ENCODE results near the gene RAB10.

DNA sequence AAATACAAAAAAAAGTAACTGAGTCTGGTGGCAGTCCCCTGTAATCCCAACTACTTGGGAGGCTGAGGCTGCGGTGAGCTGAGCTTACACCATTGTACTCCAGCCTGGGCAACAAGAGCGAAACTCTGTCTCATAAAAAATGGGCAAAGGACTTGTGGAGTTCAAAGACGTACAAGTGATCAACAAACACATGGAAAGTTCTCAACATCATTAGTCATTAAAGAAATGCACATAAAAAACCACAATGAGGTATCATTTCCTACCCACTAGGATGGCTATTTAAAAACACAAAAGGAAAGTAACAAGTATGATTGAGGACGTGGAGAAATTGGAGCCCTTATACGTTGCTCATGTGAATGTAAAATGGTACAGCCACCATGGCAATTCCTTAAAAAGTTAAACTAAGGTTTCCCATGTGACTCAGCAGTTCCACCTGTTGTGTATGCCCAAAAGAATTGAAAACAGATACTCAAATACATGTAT lies 52.3 kb downstream of the RAB10 start:
- TF ChIP-seq YY1 (IDR thresholded peaks at IDR 0.05; ENCODE audit: extremely low read depth, insufficient replicate concordance, low read depth, low read length) (no peak), JUND (IDR thresholded peaks at IDR 0.05) (peak; percentile 35), POLR2A (IDR thresholded peaks at IDR 0.05; ENCODE audit: borderline replicate concordance, extremely low read depth, insufficient read depth, insufficient read length) (no peak), SIN3A (IDR thresholded peaks at IDR 0.05; ENCODE audit: low read depth) (no peak), EZH2 (IDR thresholded peaks at IDR 0.05) (no peak), SP1 (IDR thresholded peaks at IDR 0.05; ENCODE audit: low read depth) (no peak; the same call in 1 of the 2 replicates), CBX3 (IDR thresholded peaks at IDR 0.05; ENCODE audit: low read depth) (no peak), TCF7L2 (IDR thresholded peaks at IDR 0.05; ENCODE audit: borderline replicate concordance, extremely low read depth, insufficient read depth, insufficient read length) (no peak), POLR2AphosphoS5 (IDR thresholded peaks at IDR 0.05; ENCODE audit: low read depth, low read length) (no peak), ZNF274 (IDR thresholded peaks at IDR 0.05; ENCODE audit: low read depth, low read length) (no peak), EZH2phosphoT487 (IDR thresholded peaks at IDR 0.05; ENCODE audit: borderline replicate concordance) (no peak)
- TF ChIP-seq, protein P1, sequence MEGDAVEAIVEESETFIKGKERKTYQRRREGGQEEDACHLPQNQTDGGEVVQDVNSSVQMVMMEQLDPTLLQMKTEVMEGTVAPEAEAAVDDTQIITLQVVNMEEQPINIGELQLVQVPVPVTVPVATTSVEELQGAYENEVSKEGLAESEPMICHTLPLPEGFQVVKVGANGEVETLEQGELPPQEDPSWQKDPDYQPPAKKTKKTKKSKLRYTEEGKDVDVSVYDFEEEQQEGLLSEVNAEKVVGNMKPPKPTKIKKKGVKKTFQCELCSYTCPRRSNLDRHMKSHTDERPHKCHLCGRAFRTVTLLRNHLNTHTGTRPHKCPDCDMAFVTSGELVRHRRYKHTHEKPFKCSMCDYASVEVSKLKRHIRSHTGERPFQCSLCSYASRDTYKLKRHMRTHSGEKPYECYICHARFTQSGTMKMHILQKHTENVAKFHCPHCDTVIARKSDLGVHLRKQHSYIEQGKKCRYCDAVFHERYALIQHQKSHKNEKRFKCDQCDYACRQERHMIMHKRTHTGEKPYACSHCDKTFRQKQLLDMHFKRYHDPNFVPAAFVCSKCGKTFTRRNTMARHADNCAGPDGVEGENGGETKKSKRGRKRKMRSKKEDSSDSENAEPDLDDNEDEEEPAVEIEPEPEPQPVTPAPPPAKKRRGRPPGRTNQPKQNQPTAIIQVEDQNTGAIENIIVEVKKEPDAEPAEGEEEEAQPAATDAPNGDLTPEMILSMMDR (IDR thresholded peaks at IDR 0.05 in 2 of 3, conservative IDR thresholded peaks at IDR 0.05 in 1 of 3; ENCODE audit: borderline replicate concordance in 1 of 3, insufficient read depth in 1 of 3, low read depth in 2 of 3, low read length in 2 of 3) = no peak
- TF ChIP-seq, protein P2, sequence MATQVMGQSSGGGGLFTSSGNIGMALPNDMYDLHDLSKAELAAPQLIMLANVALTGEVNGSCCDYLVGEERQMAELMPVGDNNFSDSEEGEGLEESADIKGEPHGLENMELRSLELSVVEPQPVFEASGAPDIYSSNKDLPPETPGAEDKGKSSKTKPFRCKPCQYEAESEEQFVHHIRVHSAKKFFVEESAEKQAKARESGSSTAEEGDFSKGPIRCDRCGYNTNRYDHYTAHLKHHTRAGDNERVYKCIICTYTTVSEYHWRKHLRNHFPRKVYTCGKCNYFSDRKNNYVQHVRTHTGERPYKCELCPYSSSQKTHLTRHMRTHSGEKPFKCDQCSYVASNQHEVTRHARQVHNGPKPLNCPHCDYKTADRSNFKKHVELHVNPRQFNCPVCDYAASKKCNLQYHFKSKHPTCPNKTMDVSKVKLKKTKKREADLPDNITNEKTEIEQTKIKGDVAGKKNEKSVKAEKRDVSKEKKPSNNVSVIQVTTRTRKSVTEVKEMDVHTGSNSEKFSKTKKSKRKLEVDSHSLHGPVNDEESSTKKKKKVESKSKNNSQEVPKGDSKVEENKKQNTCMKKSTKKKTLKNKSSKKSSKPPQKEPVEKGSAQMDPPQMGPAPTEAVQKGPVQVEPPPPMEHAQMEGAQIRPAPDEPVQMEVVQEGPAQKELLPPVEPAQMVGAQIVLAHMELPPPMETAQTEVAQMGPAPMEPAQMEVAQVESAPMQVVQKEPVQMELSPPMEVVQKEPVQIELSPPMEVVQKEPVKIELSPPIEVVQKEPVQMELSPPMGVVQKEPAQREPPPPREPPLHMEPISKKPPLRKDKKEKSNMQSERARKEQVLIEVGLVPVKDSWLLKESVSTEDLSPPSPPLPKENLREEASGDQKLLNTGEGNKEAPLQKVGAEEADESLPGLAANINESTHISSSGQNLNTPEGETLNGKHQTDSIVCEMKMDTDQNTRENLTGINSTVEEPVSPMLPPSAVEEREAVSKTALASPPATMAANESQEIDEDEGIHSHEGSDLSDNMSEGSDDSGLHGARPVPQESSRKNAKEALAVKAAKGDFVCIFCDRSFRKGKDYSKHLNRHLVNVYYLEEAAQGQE (IDR thresholded peaks at IDR 0.05; ENCODE audit: low read depth) = no peak

Data from HCT116 (cell line).